ENCODE data around the gene EDDM3A. TPM values are rescaled to one million over a fixed set of nuclear protein-coding genes. Genes with fewer than 3 reads are reported as not detected.

Gene EDDM3A
- total RNA-seq, 2 experiments from 2014 or later: not detected

GRCh38 chr14:20792556-20792955 lies 46.9 kb downstream of the EDDM3A start:
- intact Hi-C loops (cut with micrococcal nuclease): no loop called here
- Mint-ChIP-seq H3K4me1 (ENCODE audit: low read depth) (no peaks in the 10 kb centered on the region), H3K4me3 (no peak overlapping the region), H3K27ac (no peak overlapping the region), H3K36me3 (ENCODE audit: low read depth) (no peaks in the 10 kb centered on the region), H3K27me3 (ENCODE audit: low read depth) (no peaks in the 10 kb centered on the region), H3K9me3 (no peaks in the 10 kb centered on the region)
- CTCF ChIA-PET: no interaction called here
- DNase-seq: no peak

GRCh38 chr14:20794644-20795369 lies 49.1 kb downstream of the EDDM3A start:
- intact Hi-C loops (cut with micrococcal nuclease): no loop called here
- Mint-ChIP-seq H3K9me3 (no peaks in the 10 kb centered on the region), H3K4me3 (no peak overlapping the region), H3K4me1 (ENCODE audit: low read depth) (peaks cover 2% of the 10 kb centered on the region), H3K27ac (no peak overlapping the region), H3K27me3 (ENCODE audit: low read depth) (no peaks in the 10 kb centered on the region), H3K36me3 (ENCODE audit: low read depth) (no peaks in the 10 kb centered on the region)
- CTCF ChIA-PET: interaction anchor here (0.8 kb wide), 1 partner anchor 104 kb away, joined by 3 read pairs; no protein-coding TSS in a partner anchor
- DNase-seq: no peak

- no peak overlapping the region for H3K4me3 Mint-ChIP-seq
- intact Hi-C loops (cut with micrococcal nuclease): no loop called here
- no peaks in the 10 kb centered on the region for H3K27me3 Mint-ChIP-seq (ENCODE audit: low read depth)
- peaks cover 3% of the 10 kb centered on the region for H3K4me1 Mint-ChIP-seq (ENCODE audit: low read depth)
- no peaks in the 10 kb centered on the region for H3K36me3 Mint-ChIP-seq (ENCODE audit: low read depth)
- no peaks in the 10 kb centered on the region for H3K9me3 Mint-ChIP-seq
- DNase-seq: no peak
- no peak overlapping the region for H3K27ac Mint-ChIP-seq
- CTCF ChIA-PET: interaction anchor here (1.3 kb wide), 1 partner anchor 174 kb away, joined by 3 read pairs; no protein-coding TSS in a partner anchor
Measured at GRCh38 chr14:20797164-20797563, 51.5 kb downstream of the EDDM3A start.

Other genes with a start within 250 kb of the EDDM3A start
- under 1 TPM; 0.48 to 0.52 TPM for gene RNASE10, start 240.3 kb upstream of the EDDM3A start, total RNA-seq
- gene RNASE9, start 184.8 kb upstream of the EDDM3A start, total RNA-seq: not detected
- gene RNASE11, start 157.9 kb upstream of the EDDM3A start, total RNA-seq: not detected
- not detected for gene RNASE12, start 154.5 kb upstream of the EDDM3A start, total RNA-seq
- not detected for gene OR6S1, start 104.2 kb upstream of the EDDM3A start, total RNA-seq
- gene RNASE4, start 61.3 kb upstream of the EDDM3A start, total RNA-seq: under 1 TPM in 1 of 2 experiments, not detected in 1; 0.19 TPM
- under 1 TPM; 0.27 to 0.38 TPM for gene ANG, start 57.1 kb upstream of the EDDM3A start, total RNA-seq
- gene EDDM3B, start 22.5 kb downstream of the EDDM3A start, total RNA-seq: not detected
- gene RNASE6, start 35.4 kb downstream of the EDDM3A start, total RNA-seq: under 1 TPM; 0.45 to 0.57 TPM
- gene RNASE1, start 57.0 kb downstream of the EDDM3A start, total RNA-seq: not detected
- gene RNASE3, start 145.5 kb downstream of the EDDM3A start, total RNA-seq: not detected
- not detected for gene RNASE2, start 209.6 kb downstream of the EDDM3A start, total RNA-seq
- 10 to 100 TPM; 90.9 to 97.5 TPM for gene METTL17, start 244.1 kb downstream of the EDDM3A start, total RNA-seq